HCT116 (cell line): ENCODE results near the gene RPS28. TPM values are rescaled to one million over a fixed set of nuclear protein-coding genes. Genes with fewer than 3 reads are reported as not detected.
A peak's percentile ranks its signal among the peaks of the same experiment; 100 is the strongest.

Experiments
- ATAC-seq: fragments of 200-7000 bp; cut with Tn5 transposase; 2 replicates; pipeline ENCODE4 v1.9.1; 2020; ENCODE audit warnings: mild to moderate bottlenecking, moderate library complexity
- BruUV-seq: library from RNA; stranded (reverse); fragments of 400-500 nt; replicated peaks from 2 replicates; lab custom pipeline; 2021; lab: Mats Ljungman, UMichigan
- CTCF ChIA-PET: fragments of 300-600 bp; sonication (Branson Sonifier 250); formaldehyde crosslinking; loops from one replicate; lab custom pipeline; 2021; ENCODE audit warnings: antibody characterized with exemption; lab: Charles Lee
- POLR2A ChIA-PET: fragments of 300-600, 350-600 bp; sonication (Branson Sonifier 250); formaldehyde crosslinking; loops from one replicate; lab custom pipeline; 2021; ENCODE audit warnings: antibody characterized with exemption; lab: Charles Lee
- RAD21 ChIA-PET, 2 experiments: fragments of 300-600 bp; sonication (Branson Sonifier 250); formaldehyde crosslinking; loops; one replicate each; lab custom pipeline; 2023; ENCODE audit warnings: low total read pairs in 2 of 2; ENCODE audit not compliant: uncharacterized antibody in 2 of 2, unreplicated experiment in 2 of 2, low non-redundant PET in 1 of 2; lab: Charles Lee
- DNase-seq: peaks from one replicate; pipeline ENCODE4 v3.0.0-alpha.2; 2010; ENCODE audit warnings: low read depth, low spot score
- H2AFZ ChIP-seq: fragments of 200-600 bp; shearing (Covaris generic), sonication (generic); 2 replicates; pipeline ENCODE4 v1.6.1; 2017; ENCODE audit warnings: low read depth, mixed run types, mixed read lengths, antibody characterized with exemption, low read length; ENCODE audit not compliant: poor library complexity, severe bottlenecking
- H3K27ac ChIP-seq: 2 replicates; pipeline ENCODE4 v1.5.1; 2012; ENCODE audit warnings: low read depth, low read length
- H3K27me3 ChIP-seq: fragments of 200-600 bp; sonication (generic); 2 replicates; pipeline ENCODE4 v1.6.1; 2016; ENCODE audit warnings: mixed run types, low read length, mixed read lengths; ENCODE audit not compliant: insufficient read depth
- H3K36me3 ChIP-seq, 2 experiments: fragments of 200-500 bp in 1 of 2; fragments of 200-600 bp in 1 of 2; sonication (Bioruptor generic) in 1 of 2; sonication (generic) in 1 of 2; 2 replicates each; pipeline versions ENCODE4 v1.5.1 to v1.6.1; 2014 to 2016; ENCODE audit warnings: low read length in 2 of 2, inconsistent platforms in 1 of 2, mixed read lengths in 1 of 2, mixed run types in 1 of 2; ENCODE audit not compliant: insufficient read depth in 2 of 2, control insufficient read depth in 1 of 2
- H3K4me1 ChIP-seq, 2 experiments: fragments of 200-600 bp in 1 of 2; sonication (generic) in 1 of 2; 2 replicates each; pipeline versions ENCODE4 v1.5.1 to v1.6.1; 2012 to 2017; ENCODE audit warnings: low read length in 2 of 2, inconsistent platforms in 1 of 2, mild to moderate bottlenecking in 1 of 2, mixed read lengths in 1 of 2, mixed run types in 1 of 2, moderate library complexity in 1 of 2; ENCODE audit not compliant: insufficient read depth in 2 of 2, control insufficient read depth in 1 of 2
- H3K4me2 ChIP-seq: fragments of 200-600 bp; sonication (generic); 2 replicates; pipeline ENCODE4 v1.6.1; 2017; ENCODE audit warnings: mixed run types, low read length, mixed read lengths
- H3K4me3 ChIP-seq, 2 experiments: fragments of 200-600 bp in 1 of 2; sonication (generic) in 1 of 2; replicated peaks in 1 of 2; 2 replicates each; pipeline ENCODE4 v1.5.1; 2011 to 2016; ENCODE audit warnings: low read length in 2 of 2, control low read depth in 1 of 2, low read depth in 1 of 2, mild to moderate bottlenecking in 1 of 2, mixed read lengths in 1 of 2, mixed run types in 1 of 2
- H3K79me2 ChIP-seq: fragments of 200-600 bp; sonication (generic); 2 replicates; pipeline ENCODE4 v1.6.1; 2017; ENCODE audit warnings: mild to moderate bottlenecking, mixed run types, low read length, moderate library complexity, mixed read lengths; ENCODE audit not compliant: insufficient read depth
- H3K9ac ChIP-seq: fragments of 200-600 bp; sonication (generic); 2 replicates; pipeline ENCODE4 v1.6.1; 2016; ENCODE audit warnings: low read length, mixed read lengths
- H3K9me2 ChIP-seq: fragments of 200-600 bp; sonication (generic), shearing (Covaris generic); 2 replicates; pipeline ENCODE4 v1.6.1; 2017; ENCODE audit warnings: mixed run types, mild to moderate bottlenecking, moderate library complexity; ENCODE audit not compliant: insufficient read depth
- H3K9me3 ChIP-seq, 2 experiments: fragments of 200-500 bp in 1 of 2; fragments of 200-600 bp in 1 of 2; sonication (Bioruptor generic) in 1 of 2; sonication (generic) in 1 of 2; 2 replicates each; pipeline ENCODE4 v1.6.1; 2014 to 2017; ENCODE audit warnings: low read length in 2 of 2, mixed read lengths in 2 of 2, inconsistent platforms in 1 of 2, low read depth in 1 of 2, mild to moderate bottlenecking in 1 of 2, mixed run types in 1 of 2, moderate library complexity in 1 of 2; ENCODE audit not compliant: control insufficient read depth in 1 of 2, insufficient read depth in 1 of 2
- H4K20me1 ChIP-seq: fragments of 200-600 bp; sonication (generic), shearing (Covaris generic); 2 replicates; pipeline ENCODE4 v1.6.1; 2017; ENCODE audit warnings: mixed run types, mild to moderate bottlenecking, moderate library complexity; ENCODE audit not compliant: insufficient read depth
- EGR1 ChIP-seq: IDR thresholded peaks from 2 replicates; pipeline ENCODE4 v1.6.1; 2012; ENCODE audit warnings: low read depth
- FOSL1 ChIP-seq: IDR thresholded peaks from 2 replicates; pipeline ENCODE4 v1.6.1; 2012; ENCODE audit warnings: low read depth
- MAX ChIP-seq: IDR thresholded peaks from 2 replicates; pipeline ENCODE4 v1.6.1; 2012
- POLR2A ChIP-seq: IDR thresholded peaks from 2 replicates; pipeline ENCODE4 v1.7.0; 2011; ENCODE audit warnings: borderline replicate concordance; ENCODE audit not compliant: insufficient read depth, insufficient read length; ENCODE audit errors: extremely low read depth
- POLR2AphosphoS5 ChIP-seq: IDR thresholded peaks from 2 replicates; pipeline ENCODE4 v1.6.1; 2011; ENCODE audit warnings: mild to moderate bottlenecking, low read depth, low read length, moderate library complexity
- RAD21 ChIP-seq: IDR thresholded peaks from 2 replicates; pipeline ENCODE4 v1.6.1; 2012; ENCODE audit warnings: low read depth, mild to moderate bottlenecking
- REST ChIP-seq: IDR thresholded peaks from 2 replicates; pipeline ENCODE4 v1.6.1; 2012; ENCODE audit warnings: low read depth
- SIN3A ChIP-seq: IDR thresholded peaks from 2 replicates; pipeline ENCODE4 v1.6.1; 2012; ENCODE audit warnings: low read depth
- TCF7L2 ChIP-seq: IDR thresholded peaks from 2 replicates; pipeline ENCODE4 v1.7.0; 2011; ENCODE audit warnings: borderline replicate concordance, inconsistent platforms; ENCODE audit not compliant: insufficient read depth, insufficient read length; ENCODE audit errors: extremely low read depth
- YY1 ChIP-seq: IDR thresholded peaks from 2 replicates; pipeline ENCODE4 v1.6.1; 2011; ENCODE audit warnings: low read length, low read depth, moderate library complexity, mild to moderate bottlenecking; ENCODE audit not compliant: insufficient replicate concordance; ENCODE audit errors: extremely low read depth
- ZBTB33 ChIP-seq: IDR thresholded peaks from 2 replicates; pipeline ENCODE4 v1.6.1; 2011; ENCODE audit warnings: mild to moderate bottlenecking, low read length, moderate library complexity; ENCODE audit not compliant: insufficient replicate concordance; ENCODE audit errors: extremely low read depth
- ZNF274 ChIP-seq: fragments of 200-500 bp; sonication (Bioruptor generic); IDR thresholded peaks from 2 replicates; pipeline ENCODE4 v1.6.1; 2014; ENCODE audit warnings: mild to moderate bottlenecking, low read depth, low read length, inconsistent platforms
- intact Hi-C: fragments of 100-400 bp; cut with micrococcal nuclease; formaldehyde crosslinking; loops from 2 replicates; pipeline ENCODE4 v1.10.0; 2022
- total RNA-seq: library from RNA; stranded (reverse); gene quantifications from one replicate; pipeline ENCODE4 v1.2.1, GENCODE V29; 2021; ENCODE audit not compliant: unreplicated experiment

Gene RPS28
- total RNA-seq, 1 experiment from 2014 or later: 2,379 TPM

- H3K4me2 ChIP-seq: peak overlapping the region; percentile 96
- DNase-seq: no peak
- H4K20me1 ChIP-seq: no peaks in the 10 kb centered on the region
- H3K27ac ChIP-seq: no peak overlapping the region; the same call in 1 of the 2 replicates
- no peak overlapping the region for H2AFZ ChIP-seq
- ChIA-PET POLR2A (no interaction called here), RAD21 (no interaction called here)
- BruUV-seq: no TSS peak
- no peak for ATAC-seq
- H3K36me3 ChIP-seq: no peaks in the 10 kb centered on the region
- H3K4me1 ChIP-seq: peaks cover 17 to 20% of the 10 kb centered on the region in 2 experiments
- no peaks in the 10 kb centered on the region for H3K9me3 ChIP-seq
- no peak for TF ChIP-seq FOSL1
- no peak for TF ChIP-seq ZBTB33
- TF ChIP-seq, all 23 proteins: peak for 0
- Histone ChIP-seq H3K79me2 (no peaks in the 10 kb centered on the region), H3K9me2 (no peaks in the 10 kb centered on the region), H3K4me3 (no peak overlapping the region; a peak in 1 of 4 replicates), H3K9ac (no peak overlapping the region), H3K27me3 (no peaks in the 10 kb centered on the region)
- intact Hi-C loops: no loop called here
- CTCF ChIA-PET: interaction anchor here (0.8 kb wide), 1 partner anchor 237 kb away, joined by 3 read pairs; no protein-coding TSS in a partner anchor
Observed at GRCh38 chr19:8342316-8342683, 21.0 kb downstream of the RPS28 start.

DNA sequence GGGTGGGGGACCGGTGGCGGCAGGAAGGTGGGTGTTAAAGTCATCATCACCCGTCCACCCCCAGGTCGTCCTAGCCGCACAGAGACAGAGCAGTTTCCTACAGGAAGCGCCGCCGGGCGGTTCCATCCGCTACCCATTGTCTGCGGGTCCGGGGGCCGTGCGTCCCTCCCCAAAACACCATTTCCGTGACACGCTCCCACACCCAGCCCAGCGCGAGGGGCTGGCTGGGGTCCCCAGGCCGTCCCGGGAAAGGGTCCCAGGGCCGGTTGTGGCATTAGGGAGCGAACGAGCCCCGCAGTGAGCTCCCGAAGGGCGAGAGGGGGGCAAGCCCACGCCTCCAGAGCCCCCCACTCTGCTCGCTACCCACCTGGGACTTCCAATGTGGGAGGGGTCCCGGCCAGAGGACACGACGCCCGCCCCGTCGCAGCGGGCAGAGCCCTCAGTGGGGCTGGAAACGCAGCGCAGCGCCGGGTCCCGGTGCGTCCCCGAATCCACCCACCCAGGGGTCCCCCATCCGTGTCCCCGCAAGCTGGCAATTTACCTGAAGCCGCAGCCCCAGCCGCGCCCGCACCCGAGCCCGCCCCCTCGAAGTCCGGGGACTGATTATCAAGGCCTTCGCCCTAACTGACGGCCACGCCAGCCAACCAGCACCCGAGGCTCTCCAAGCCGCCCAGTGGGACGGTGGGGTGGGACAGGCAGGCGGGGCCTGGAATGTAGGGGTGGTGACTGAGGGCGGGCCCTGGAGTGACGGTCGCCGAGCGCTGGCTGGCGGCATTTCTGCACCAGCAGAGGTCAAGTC lies 21.6 kb downstream of the RPS28 start, which contains the start of gene KANK3:
Gene KANK3 (minus strand): TSS at position 579 of the 799 bp plus-strand sequence. CDS start 5,434 bp downstream, outside the sequence.
- ATAC-seq (peak; percentile 100), DNase-seq (peak; percentile 97)
- intact Hi-C loops: no loop called here
- peaks cover 15 to 20% of the 10 kb centered on the region in 2 experiments for H3K4me1 ChIP-seq
- H3K79me2 ChIP-seq: no peaks in the 10 kb centered on the region
- H3K9ac ChIP-seq: peak within 1 kb of the TSS; percentile 67
- no peaks in the 10 kb centered on the region for H3K9me3 ChIP-seq
- H2AFZ ChIP-seq: no peak within 1 kb of the TSS
- ChIA-PET RAD21 (no interaction called here), POLR2A (interaction anchor here (0.7 to 1.6 kb wide), 4 partner anchors 8 to 21 kb away, joined by 3 to 6 read pairs (median 4); partner anchors contain the start of gene ANGPTL4), CTCF (interaction anchor here (2.3 kb wide), 1 partner anchor 7 kb away, joined by 12 read pairs; no protein-coding TSS in a partner anchor)
- H3K9me2 ChIP-seq: no peaks in the 10 kb centered on the region
- peak within 1 kb of the TSS; percentile 68; the same call in 1 of the 2 replicates for H3K27ac ChIP-seq
- H4K20me1 ChIP-seq: no peaks in the 10 kb centered on the region
- no TSS peak for BruUV-seq
- peak within 1 kb of the TSS; percentile 59 to 63 for H3K4me3 ChIP-seq
- H3K36me3 ChIP-seq: no peaks in the 10 kb centered on the region
- peak within 1 kb of the TSS; percentile 96 for H3K4me2 ChIP-seq
- no peaks in the 10 kb centered on the region for H3K27me3 ChIP-seq
- no peak for TF ChIP-seq SIN3A
- TF ChIP-seq TCF7L2: no peak
- no peak for TF ChIP-seq FOSL1
- TF ChIP-seq RAD21: no peak
- no peak for TF ChIP-seq ZNF274
- no peak for TF ChIP-seq EGR1
- no peak for TF ChIP-seq REST
- TF ChIP-seq POLR2AphosphoS5: peak; percentile 64
- no peak for TF ChIP-seq POLR2A
- no peak for TF ChIP-seq YY1
- no peak for TF ChIP-seq MAX
